ENCODE measurements around the gene NFKBIE.

DNA sequence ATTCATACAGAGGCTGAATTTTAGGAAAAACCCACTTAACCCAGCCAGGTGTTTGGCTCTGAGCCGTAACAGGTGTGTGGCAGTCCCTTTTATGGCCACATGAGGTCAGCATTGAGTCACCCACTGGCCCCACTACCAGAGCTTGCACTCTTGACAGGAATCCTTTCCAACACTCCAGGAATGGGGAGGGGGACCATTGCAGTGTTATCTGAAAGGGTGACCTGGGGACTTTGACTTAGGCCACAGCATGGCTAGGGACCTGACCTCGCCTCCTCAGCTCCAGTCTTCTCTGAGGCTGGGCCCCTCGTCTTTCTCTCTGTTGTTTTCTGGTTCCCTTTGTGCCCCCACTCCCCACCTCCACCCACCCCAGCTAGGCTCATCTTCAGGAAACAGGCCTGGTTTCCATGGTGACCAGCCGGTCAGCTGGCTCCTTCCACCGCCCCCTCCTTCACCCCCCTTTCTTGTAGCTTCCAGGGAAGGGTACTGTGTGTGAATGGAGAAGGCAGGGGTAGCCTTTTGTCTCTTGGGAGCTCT is 2.8 kb upstream of the NFKBIE start:
- TF ChIP-seq POLR2A (IDR thresholded peaks at IDR 0.05), result no peak
- TF ChIP-seq, protein P1, sequence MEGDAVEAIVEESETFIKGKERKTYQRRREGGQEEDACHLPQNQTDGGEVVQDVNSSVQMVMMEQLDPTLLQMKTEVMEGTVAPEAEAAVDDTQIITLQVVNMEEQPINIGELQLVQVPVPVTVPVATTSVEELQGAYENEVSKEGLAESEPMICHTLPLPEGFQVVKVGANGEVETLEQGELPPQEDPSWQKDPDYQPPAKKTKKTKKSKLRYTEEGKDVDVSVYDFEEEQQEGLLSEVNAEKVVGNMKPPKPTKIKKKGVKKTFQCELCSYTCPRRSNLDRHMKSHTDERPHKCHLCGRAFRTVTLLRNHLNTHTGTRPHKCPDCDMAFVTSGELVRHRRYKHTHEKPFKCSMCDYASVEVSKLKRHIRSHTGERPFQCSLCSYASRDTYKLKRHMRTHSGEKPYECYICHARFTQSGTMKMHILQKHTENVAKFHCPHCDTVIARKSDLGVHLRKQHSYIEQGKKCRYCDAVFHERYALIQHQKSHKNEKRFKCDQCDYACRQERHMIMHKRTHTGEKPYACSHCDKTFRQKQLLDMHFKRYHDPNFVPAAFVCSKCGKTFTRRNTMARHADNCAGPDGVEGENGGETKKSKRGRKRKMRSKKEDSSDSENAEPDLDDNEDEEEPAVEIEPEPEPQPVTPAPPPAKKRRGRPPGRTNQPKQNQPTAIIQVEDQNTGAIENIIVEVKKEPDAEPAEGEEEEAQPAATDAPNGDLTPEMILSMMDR (IDR thresholded peaks at IDR 0.05), result peak; percentile 74 to 94 (median 86)

Measured in thyroid gland (tissue), 4 donors.